Prostate gland (tissue), 2 donors: ENCODE data around the gene ZFP1.

ENCODE experiments used
- CTCF ChIP-seq, 4 experiments: fragments of 200-600 bp in 2 of 4; fragments of 450-650 bp in 2 of 4; sonication (generic) in 2 of 4; IDR thresholded peaks; 1 replicate in 3 of 4; 2 replicates in 1 of 4; pipeline ENCODE4 v1.5.1; 2016 to 2019; ENCODE audit warnings: antibody characterized with exemption in 4 of 4, mild to moderate bottlenecking in 2 of 4, moderate library complexity in 2 of 4
- POLR2A ChIP-seq: fragments of 450-650 bp; IDR thresholded peaks from one replicate; pipeline ENCODE4 v1.6.1; 2016; ENCODE audit warnings: antibody characterized with exemption, mild to moderate bottlenecking
- POLR2AphosphoS5 ChIP-seq: sonication (generic); formaldehyde crosslinking; IDR thresholded peaks from one replicate; pipeline ENCODE4 v1.6.1; 2017; ENCODE audit warnings: antibody characterized with exemption

GRCh38 chr16:75147968-75148310 lies 385 bp upstream of the ZFP1 start:
- TF ChIP-seq CTCF (IDR thresholded peaks at IDR 0.05) (no peak), POLR2A (no peak), POLR2AphosphoS5 (no peak)
